H1 (cell line): ENCODE measurements around the gene BEST3. TPM values are rescaled to one million over a fixed set of nuclear protein-coding genes. Genes with fewer than 3 reads are reported as not detected.

ENCODE experiments used
- BRCA1 ChIP-seq: IDR thresholded peaks from 2 replicates; pipeline ENCODE4 v1.6.1; 2012; ENCODE audit warnings: low read depth, low read length, improper control_type of control experiment
- SAP30 ChIP-seq: fragments of 300-600 bp; sonication (generic); IDR thresholded peaks from 2 replicates; pipeline ENCODE4 v1.7.1; 2012; ENCODE audit warnings: low read length, moderate library complexity, mild to moderate bottlenecking, inconsistent platforms; ENCODE audit not compliant: insufficient read depth, insufficient replicate concordance
- SP1 ChIP-seq: IDR thresholded peaks from 2 replicates; pipeline ENCODE4 v1.6.1; 2011; ENCODE audit warnings: low read depth, low read length
- TBP ChIP-seq: IDR thresholded peaks from 2 replicates; pipeline ENCODE4 v1.6.1; 2011; ENCODE audit warnings: low read depth, low read length, improper control_type of control experiment
- polyA plus RNA-seq, 7 experiments: library from polyadenylated mRNA; depleted of rRNA in 3 of 7; stranded (reverse) in 5 of 7; unstranded in 2 of 7; fragments of >200 nt in 5 of 7; fragments of 200-250 nt in 2 of 7; gene quantifications; 1 replicate in 5 of 7; 2 replicates in 1 of 7; 4 replicates in 1 of 7; pipeline versions ENCODE4 v1.2.1 to v1.2.3, GENCODE V29; 2011 to 2013; ENCODE audit warnings: missing spikeins in 2 of 7, mixed read lengths in 2 of 7
- total RNA-seq: library from RNA; stranded (reverse); fragmentation: NEBNext Ultra II Directional; extraction: Animal tissue kit (Norgen Biotek cat#: 25700); gene quantifications from 2 replicates; pipeline ENCODE4 v1.2.1, GENCODE V29; 2021

The BEST3 gene
- total and polyA plus RNA-seq, 2 of the 8 experiments (the other 6 are each of a cell fraction or from before 2014, with no cell fraction given) = 0.17 TPM; not detected in 1

DNA sequence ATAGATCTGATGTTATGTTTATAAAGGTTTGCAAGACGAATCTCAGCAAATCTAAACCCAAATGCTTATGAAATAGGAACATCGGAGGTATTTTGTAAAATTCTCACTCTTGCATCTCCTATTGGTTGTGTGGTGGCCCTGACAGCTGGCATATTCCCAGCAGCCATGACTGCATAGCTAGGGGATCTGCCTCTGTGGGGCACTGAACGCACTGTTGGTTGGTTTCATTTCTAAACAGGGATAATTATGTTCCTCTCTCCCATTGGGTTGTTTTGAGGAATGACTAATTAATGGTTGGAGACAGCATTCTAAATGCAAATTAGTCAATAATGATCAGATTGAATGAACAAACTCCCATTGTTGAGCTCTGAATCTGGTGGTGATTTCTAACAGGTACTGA, 2.7 kb upstream of the BEST3 start (continued):
- no peak for TF ChIP-seq SAP30
- TF ChIP-seq SP1 = no peak
- no peak for TF ChIP-seq BRCA1
- no peak for TF ChIP-seq TBP
